B cell (primary cell): ENCODE results near the gene DMKN. TPM values are rescaled to one million over a fixed set of nuclear protein-coding genes. Genes with fewer than 3 reads are reported as not detected.
"Not testable (repeated sequence)": the region's sequence is repeated elsewhere in the genome, so short reads cannot be mapped to it uniquely, and the experiment has no call there.

ENCODE experiments used
- ATAC-seq: fragments of 200-7000 bp; cut with Tn5 transposase; one replicate; pipeline ENCODE4 v1.10.0; 2021; ENCODE audit warnings: low read depth, mild to moderate bottlenecking, moderate number of reproducible peaks, moderate library complexity
- CTCF ChIA-PET: fragments of 350-600 bp; sonication (Branson Sonifier 250); formaldehyde crosslinking; loops from one replicate; lab custom pipeline; 2021; ENCODE audit warnings: antibody characterized with exemption, inconsistent platforms; lab: Charles Lee
- POLR2A ChIA-PET: fragments of 350-600 bp; sonication (Branson Sonifier 250); formaldehyde crosslinking; loops from one replicate; lab custom pipeline; 2021; ENCODE audit warnings: antibody characterized with exemption; lab: Charles Lee
- DNase-seq: peaks from one replicate; pipeline ENCODE4 v3.0.0; 2013
- H2AFZ ChIP-seq: 2 replicates; pipeline ENCODE4 v1.6.1; 2012; ENCODE audit warnings: mild to moderate bottlenecking, low read depth, low read length; ENCODE audit not compliant: insufficient read depth, poor library complexity, severe bottlenecking
- H3K27ac ChIP-seq, 2 donors: 1 replicate in 1 of 2; 2 replicates in 1 of 2; pipeline ENCODE4 v1.5.1; 2012 to 2013; ENCODE audit warnings: low read length in 2 of 2, mild to moderate bottlenecking in 2 of 2, moderate library complexity in 1 of 2
- H3K27me3 ChIP-seq, 4 experiments: fragments of 200-600 bp in 1 of 4; sonication (generic) in 1 of 4; replicated peaks in 1 of 4; 1 replicate in 2 of 4; 2 replicates in 2 of 4; pipeline versions ENCODE4 v1.6.1 to v1.7.0; 2013 to 2016; ENCODE audit warnings: low read length in 3 of 4, mild to moderate bottlenecking in 2 of 4, mixed read lengths in 1 of 4, moderate library complexity in 1 of 4; ENCODE audit not compliant: insufficient read depth in 4 of 4, control insufficient read depth in 3 of 4; ENCODE audit errors: control extremely low read depth in 1 of 4
- H3K36me3 ChIP-seq, 2 experiments: replicated peaks in 1 of 2; 1 replicate in 1 of 2; 2 replicates in 1 of 2; pipeline versions ENCODE4 v1.6.1 to v1.7.1; 2013; ENCODE audit warnings: low read length in 1 of 2; ENCODE audit not compliant: insufficient read depth in 2 of 2, control insufficient read depth in 1 of 2; ENCODE audit errors: control extremely low read depth in 1 of 2, extremely low read depth in 1 of 2
- H3K4me1 ChIP-seq, 2 donors: fragments of 200-600 bp in 1 of 2; sonication (generic) in 1 of 2; 1 replicate in 1 of 2; 2 replicates in 1 of 2; pipeline versions ENCODE4 v1.5.1 to v1.6.1; 2013 to 2017; ENCODE audit warnings: low read length in 2 of 2; ENCODE audit not compliant: control insufficient read depth in 2 of 2, insufficient read depth in 2 of 2
- H3K4me2 ChIP-seq: replicated peaks from 2 replicates; pipeline ENCODE3; 2012; ENCODE audit warnings: mild to moderate bottlenecking, low read depth, low read length; ENCODE audit not compliant: poor library complexity, severe bottlenecking
- H3K4me3 ChIP-seq, 5 experiments: fragments of 200-600 bp in 1 of 5; sonication (generic) in 1 of 5; 1 replicate in 3 of 5; 2 replicates in 2 of 5; pipeline versions ENCODE4 v1.5.1 to v1.7.0; 2011 to 2016; ENCODE audit warnings: low read length in 4 of 5, mild to moderate bottlenecking in 4 of 5, low read depth in 2 of 5, control low read depth in 1 of 5, moderate library complexity in 1 of 5; ENCODE audit not compliant: insufficient read depth in 1 of 5; ENCODE audit errors: control extremely low read depth in 1 of 5, extremely low read depth in 1 of 5
- H3K79me2 ChIP-seq: fragments of 200-600 bp; sonication (generic); one replicate; pipeline ENCODE4 v1.6.0; 2016; ENCODE audit warnings: low read length; ENCODE audit not compliant: control insufficient read depth, insufficient read depth
- H3K9ac ChIP-seq: fragments of 200-600 bp; sonication (generic); 2 replicates; pipeline ENCODE4 v1.6.1; 2017; ENCODE audit warnings: mild to moderate bottlenecking, low read length, moderate library complexity
- H3K9me3 ChIP-seq, 3 donors: one replicate each; pipeline versions ENCODE4 v1.6.1 to v1.7.1; 2013; ENCODE audit warnings: low read length in 2 of 3; ENCODE audit not compliant: control insufficient read depth in 2 of 3, insufficient read depth in 1 of 3; ENCODE audit errors: control extremely low read depth in 1 of 3
- H4K20me1 ChIP-seq: 2 replicates; pipeline ENCODE4 v1.6.0; 2012; ENCODE audit warnings: mild to moderate bottlenecking, low read length; ENCODE audit not compliant: insufficient read depth, control insufficient read depth, poor library complexity, severe bottlenecking
- H3K27ac Mint-ChIP-seq: one replicate; pipeline ENCODE4 v1.8.0; 2021; ENCODE audit warnings: mixed read lengths
- H3K27me3 Mint-ChIP-seq: one replicate; pipeline ENCODE4 v1.8.0; 2021; ENCODE audit warnings: mixed read lengths
- H3K4me1 Mint-ChIP-seq: one replicate; pipeline ENCODE4 v1.8.0; 2021; ENCODE audit warnings: mixed read lengths
- H3K4me3 Mint-ChIP-seq: one replicate; pipeline ENCODE4 v1.8.0; 2021; ENCODE audit warnings: mixed read lengths
- H3K9me3 Mint-ChIP-seq: one replicate; pipeline ENCODE4 v1.8.0; 2022; ENCODE audit warnings: mixed read lengths; ENCODE audit not compliant: insufficient read depth
- EZH2 ChIP-seq: IDR thresholded peaks from 2 replicates; pipeline ENCODE4 v1.6.1; 2012; ENCODE audit warnings: borderline replicate concordance, low read depth, mild to moderate bottlenecking, moderate library complexity, low read length; ENCODE audit not compliant: insufficient read depth, poor library complexity, severe bottlenecking
- WGBS: methylation state at CpG from one replicate; pipeline ENCODE4 v1.1.5; 2013; ENCODE audit warnings: missing lambda C conversion rate; ENCODE audit not compliant: insufficient coverage; 5-methylcytosine and 5-hydroxymethylcytosine counted together
- intact Hi-C: fragments of 100-400 bp; cut with micrococcal nuclease; formaldehyde crosslinking; loops from one replicate; pipeline ENCODE4 v1.10.0; 2022
- polyA plus RNA-seq: library from polyadenylated mRNA; depleted of rRNA; stranded (reverse); fragments of >200 nt; gene quantifications from 2 replicates; pipeline ENCODE4 v1.2.3, GENCODE V29; 2012
- total RNA-seq, 2 donors: library from RNA; stranded (reverse); fragments of 120-200 nt in 1 of 2; gene quantifications; 1 replicate in 1 of 2; 2 replicates in 1 of 2; pipeline versions ENCODE4 v1.2.3 to v1.2.4, GENCODE V29; 2013 to 2022
- TF ChIP-seq, protein P1 (sequence below): fragments of 200-600 bp; IDR thresholded peaks from one replicate; pipeline ENCODE4 v1.8.0; 2022; ENCODE audit warnings: antibody characterized with exemption, mild to moderate bottlenecking

Gene DMKN
- total and polyA plus RNA-seq, 2 donors (not counting 1 experiment from before 2014, with no cell fraction given) = 0.58 to 4.5 TPM

DNA sequence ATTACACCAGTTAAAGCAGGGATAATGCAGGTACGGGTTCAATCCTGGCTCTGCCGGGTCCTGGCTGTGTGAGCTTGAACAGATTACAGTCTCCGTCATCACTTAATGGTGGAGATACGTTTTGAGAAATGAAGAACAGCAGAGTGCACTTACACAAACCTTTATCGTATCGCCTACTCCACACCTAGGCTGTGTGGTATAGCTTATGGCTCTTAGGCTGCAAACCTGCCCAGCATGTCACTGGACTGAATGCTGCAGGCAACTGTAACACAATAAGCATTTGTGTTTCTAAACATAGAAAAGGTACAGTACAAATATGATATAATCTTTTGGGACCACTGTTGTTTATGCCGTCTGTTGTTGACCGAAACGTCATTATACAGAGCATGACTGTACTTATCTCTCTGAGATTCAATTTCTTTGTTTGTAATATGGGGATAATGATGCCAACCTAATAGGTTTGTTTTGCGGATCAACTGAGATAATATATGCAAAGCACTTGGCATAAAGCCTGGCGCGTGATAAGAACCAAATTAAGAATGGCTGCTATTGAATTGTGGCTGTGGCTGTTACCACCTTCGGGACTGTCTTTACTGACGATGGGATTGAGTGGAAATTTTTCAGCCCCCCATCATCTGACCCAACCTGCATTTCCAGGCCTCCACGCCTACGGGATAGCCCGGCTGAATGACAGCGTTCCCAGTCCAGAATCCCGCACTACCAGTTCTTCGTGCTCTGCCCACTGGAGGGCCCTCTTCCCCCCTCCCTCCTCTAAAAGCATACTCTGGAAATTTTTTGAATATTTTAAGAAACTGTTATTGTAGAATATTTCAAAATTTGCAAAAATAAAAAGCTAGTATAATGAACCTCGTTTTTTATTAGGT is 34.4 kb downstream of the DMKN start:
- H3K79me2 ChIP-seq = no peaks in the 10 kb centered on the region
- no peak overlapping the region for H2AFZ ChIP-seq
- TF ChIP-seq, protein P1, sequence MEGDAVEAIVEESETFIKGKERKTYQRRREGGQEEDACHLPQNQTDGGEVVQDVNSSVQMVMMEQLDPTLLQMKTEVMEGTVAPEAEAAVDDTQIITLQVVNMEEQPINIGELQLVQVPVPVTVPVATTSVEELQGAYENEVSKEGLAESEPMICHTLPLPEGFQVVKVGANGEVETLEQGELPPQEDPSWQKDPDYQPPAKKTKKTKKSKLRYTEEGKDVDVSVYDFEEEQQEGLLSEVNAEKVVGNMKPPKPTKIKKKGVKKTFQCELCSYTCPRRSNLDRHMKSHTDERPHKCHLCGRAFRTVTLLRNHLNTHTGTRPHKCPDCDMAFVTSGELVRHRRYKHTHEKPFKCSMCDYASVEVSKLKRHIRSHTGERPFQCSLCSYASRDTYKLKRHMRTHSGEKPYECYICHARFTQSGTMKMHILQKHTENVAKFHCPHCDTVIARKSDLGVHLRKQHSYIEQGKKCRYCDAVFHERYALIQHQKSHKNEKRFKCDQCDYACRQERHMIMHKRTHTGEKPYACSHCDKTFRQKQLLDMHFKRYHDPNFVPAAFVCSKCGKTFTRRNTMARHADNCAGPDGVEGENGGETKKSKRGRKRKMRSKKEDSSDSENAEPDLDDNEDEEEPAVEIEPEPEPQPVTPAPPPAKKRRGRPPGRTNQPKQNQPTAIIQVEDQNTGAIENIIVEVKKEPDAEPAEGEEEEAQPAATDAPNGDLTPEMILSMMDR = no peak
- no peak for TF ChIP-seq EZH2
- WGBS = 100% methylated on average over 6 of the region's 21 CpGs
- no peaks in the 10 kb centered on the region for H3K36me3 ChIP-seq
- ChIA-PET CTCF (interaction anchor here (0.5 kb wide), 1 partner anchor 164 kb away, joined by 3 read pairs; no protein-coding TSS in a partner anchor), POLR2A (interaction anchor here (0.7 kb wide), 1 partner anchor 197 kb away, joined by 7 read pairs; no protein-coding TSS in a partner anchor)
- no peaks in the 10 kb centered on the region for H3K9me3 Mint-ChIP-seq
- DNase-seq (no peak), ATAC-seq (no peak)
- intact Hi-C loops = no loop called here
- H3K27ac Mint-ChIP-seq = no peak overlapping the region
- H3K9ac ChIP-seq = no peak overlapping the region
- peaks cover 3% of the 10 kb centered on the region for H3K4me1 Mint-ChIP-seq
- H3K4me1 ChIP-seq = peaks cover 5% of the 10 kb centered on the region in 2 donors
- H4K20me1 ChIP-seq = no peaks in the 10 kb centered on the region
- no peak overlapping the region for H3K27ac ChIP-seq
- H3K4me3 ChIP-seq = no peak overlapping the region
- H3K9me3 ChIP-seq = no peaks in the 10 kb centered on the region
- H3K4me2 ChIP-seq = no peak overlapping the region
- H3K27me3 Mint-ChIP-seq = no peaks in the 10 kb centered on the region
- H3K27me3 ChIP-seq = no peaks in the 10 kb centered on the region
- no peak overlapping the region for H3K4me3 Mint-ChIP-seq

DNA sequence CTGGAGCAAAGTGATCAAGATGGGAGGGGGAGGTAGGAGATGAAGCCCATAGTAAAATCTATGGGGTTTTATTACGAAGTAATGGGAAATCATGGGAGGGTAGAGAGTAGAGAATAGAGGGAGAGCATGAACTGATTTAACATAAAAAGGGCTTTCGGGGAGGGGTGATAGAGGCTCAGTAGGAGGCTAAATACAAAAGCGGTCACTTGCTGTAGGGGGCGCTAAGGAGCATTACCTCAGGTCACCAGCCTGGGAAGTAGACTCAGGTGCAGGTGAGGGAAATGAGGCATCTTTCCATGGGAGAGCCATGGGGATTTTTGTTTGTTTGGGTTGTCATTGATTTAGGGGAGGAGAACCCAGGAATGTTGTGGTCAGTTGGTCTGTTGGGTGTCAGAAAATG is 37.3 kb downstream of the DMKN start:
- Mint-ChIP-seq H3K4me1 (no peaks in the 10 kb centered on the region), H3K27me3 (no peaks in the 10 kb centered on the region), H3K9me3 (no peaks in the 10 kb centered on the region), H3K4me3 (no peak overlapping the region), H3K27ac (no peak overlapping the region)
- 74% methylated on average over 4 of the region's 4 CpGs for WGBS
- ChIA-PET CTCF (interaction anchor here (1.1 kb wide), 1 partner anchor 98 kb away, joined by 3 read pairs; no protein-coding TSS in a partner anchor), POLR2A (no interaction called here)
- no peak overlapping the region for H3K9ac ChIP-seq
- no peak overlapping the region for H3K4me2 ChIP-seq
- no peak for DNase-seq
- intact Hi-C loops = no loop called here
- H3K4me1 ChIP-seq = no peaks in the 10 kb centered on the region
- H3K9me3 ChIP-seq = no peaks in the 10 kb centered on the region
- no peak overlapping the region for H3K27ac ChIP-seq
- no peak overlapping the region for H3K4me3 ChIP-seq
- no peak overlapping the region for H2AFZ ChIP-seq
- H3K36me3 ChIP-seq = no peaks in the 10 kb centered on the region
- TF ChIP-seq, protein P1 = no peak
- TF ChIP-seq EZH2 = no peak
- no peaks in the 10 kb centered on the region for H3K27me3 ChIP-seq
- ATAC-seq = no peak
- H4K20me1 ChIP-seq = no peaks in the 10 kb centered on the region
- H3K79me2 ChIP-seq = no peaks in the 10 kb centered on the region

DNA sequence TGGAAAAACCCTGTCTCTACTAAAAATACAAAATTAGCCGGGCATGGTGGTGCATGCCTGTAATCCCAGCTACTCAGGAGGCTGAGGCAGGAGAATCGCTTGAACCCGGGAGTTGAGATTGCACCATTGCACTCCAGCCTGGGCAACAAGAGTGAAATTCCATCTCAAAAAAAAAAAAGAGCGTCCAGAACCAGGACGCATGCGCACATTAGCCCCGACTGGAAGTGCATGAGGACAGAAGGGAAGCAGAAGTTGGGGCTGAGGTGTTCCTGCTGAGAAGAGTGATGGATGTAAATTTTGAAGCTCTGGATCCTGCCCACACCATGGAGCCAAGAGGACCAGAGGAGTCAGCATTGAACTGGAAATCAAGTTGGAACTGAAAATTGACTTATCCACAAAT is 38.9 kb downstream of the DMKN start:
- H3K9me3 ChIP-seq, H3K79me2 ChIP-seq, H3K4me1 Mint-ChIP-seq, CTCF ChIA-PET, H3K4me3 Mint-ChIP-seq, H3K27ac ChIP-seq, H3K27me3 Mint-ChIP-seq, H3K4me2 ChIP-seq, H3K27me3 ChIP-seq, H3K36me3 ChIP-seq, H3K9ac ChIP-seq, DNase-seq, H3K9me3 Mint-ChIP-seq, H3K27ac Mint-ChIP-seq, ATAC-seq, H2AFZ ChIP-seq, intact Hi-C loops, H3K4me3 ChIP-seq, POLR2A ChIA-PET, H3K4me1 ChIP-seq, H4K20me1 ChIP-seq: not testable (repeated sequence)
- WGBS = 93% methylated on average over 6 of the region's 7 CpGs
